ENCODE results near the gene KCTD18. TPM values are rescaled to one million over a fixed set of nuclear protein-coding genes. Genes with fewer than 3 reads are reported as not detected.

The KCTD18 gene
- total RNA-seq (2022; extraction: Qiagen RNA extraction; ENCODE audit: low read depth): 8.9 to 11.6 TPM (median 9.4 TPM) in 5 replicates

DNA sequence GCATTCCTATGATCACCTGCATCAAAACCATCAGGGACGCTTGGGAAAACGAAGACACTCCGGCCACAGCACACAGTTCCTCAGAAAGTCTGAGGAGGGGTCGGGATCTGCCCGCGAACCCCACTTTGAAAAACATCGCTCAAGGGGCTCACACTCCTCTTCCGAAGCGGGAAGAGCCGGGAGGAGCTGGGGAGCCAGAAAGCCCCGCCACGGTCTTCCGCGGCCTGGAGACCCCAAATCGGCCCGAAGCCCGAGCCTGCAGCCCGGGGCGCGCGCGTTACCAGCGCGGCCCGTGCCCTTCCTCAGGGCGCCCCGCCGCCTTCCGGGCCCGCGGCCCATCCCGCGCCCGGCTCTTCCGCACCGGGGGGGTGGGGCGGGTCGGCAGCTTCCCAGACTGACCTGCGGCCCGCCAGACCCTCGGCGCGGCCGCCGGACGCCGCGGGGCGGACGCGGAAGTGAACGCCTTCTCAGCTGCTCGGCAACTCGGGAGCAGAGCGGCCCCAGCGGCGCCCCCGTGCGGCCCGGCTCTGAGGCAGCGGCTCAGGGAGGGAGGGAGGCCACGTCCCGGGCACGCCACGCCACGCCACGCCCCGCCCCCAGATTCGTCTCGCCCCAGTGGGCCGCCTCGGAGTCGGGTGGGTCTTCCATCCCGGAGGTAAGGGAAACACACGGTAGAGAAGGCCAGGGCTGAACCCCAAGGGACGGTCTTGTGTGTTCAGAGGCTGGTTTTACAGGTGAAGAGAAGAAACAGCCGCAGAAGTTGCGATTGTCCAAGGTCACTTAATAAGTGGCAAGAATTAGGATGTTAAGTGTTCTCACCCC, at the start of gene KCTD18:
Gene KCTD18 (minus strand): TSS at position 457 of the 822 bp plus-strand sequence. CDS start 3,052 bp downstream, outside the sequence.

GRCh38 chr2:200525882-200526651, 16.2 kb upstream of the KCTD18 start, which contains the start of gene SGO2:
SGO2 (plus strand) TSS chr2:200526207; CDS start chr2:200532976, 6,769 bp downstream.

Other genes starting within 250 kb of the KCTD18 start
- 130 to 141 TPM (median 133 TPM) in 5 replicates for gene SPATS2L, start 203.4 kb downstream of the KCTD18 start, total RNA-seq (2022; extraction: Qiagen RNA extraction; ENCODE audit: low read depth)
- 4.0 to 16.4 TPM (median 14.5 TPM) in 5 replicates for gene SGO2, start 16.1 kb upstream of the KCTD18 start, total RNA-seq (2022; extraction: Qiagen RNA extraction; ENCODE audit: low read depth)
- gene AOX1, start 75.9 kb upstream of the KCTD18 start, total RNA-seq (2022; extraction: Qiagen RNA extraction; ENCODE audit: low read depth): 2.8 to 3.8 TPM (median 3.6 TPM) in 5 replicates